ENCODE data around the gene GIT1. TPM values are rescaled to one million over a fixed set of nuclear protein-coding genes. Genes with fewer than 3 reads are reported as not detected.
A peak's percentile ranks its signal among the peaks of the same experiment; 100 is the strongest.

Gene GIT1
- total and polyA plus RNA-seq, 11 donors = 23.0 to 52.9 (median 31.4) TPM

- intact Hi-C loops (cut with DNase I) = loop anchor here in 3 of 10 donors (5.0 to 10.0 kb wide), 3 partner anchors 58 to 508 kb away; no protein-coding TSS in a partner anchor
- Histone ChIP-seq H3K4me1 (peaks cover 5 to 85% (median 66%) of the 10 kb centered on the region in 12 donors), H3K27ac (peak overlapping the region; percentile 11 to 97 (median 88)), H3K9me3 (no peaks in the 10 kb centered on the region), H3K27me3 (no peaks in the 10 kb centered on the region), H3K4me3 (peak overlapping the region in 9 of 12 donors; percentile 47 to 98 (median 91)), H3K36me3 (peaks cover 0 to 17% (median 13%) of the 10 kb centered on the region in 9 donors)
- DNase-seq = peak in 3 of 5 donors; percentile 25 to 53 (median 34)
- 49 to 60% (median 54%) methylated on average over 7 to 9 of the region's 9 CpGs for WGBS, 4 donors
- no peak for TF ChIP-seq CTCF (IDR thresholded peaks at IDR 0.05)
- no peak for TF ChIP-seq POLR2A (IDR thresholded peaks at IDR 0.05)
- no peak for ATAC-seq
These were observed 2.6 kb downstream of the GIT1 start for GRCh38 chr17:29586676-29587469.

- H3K4me1 ChIP-seq = peaks cover 0 to 80% (median 52%) of the 10 kb centered on the region in 12 donors
- intact Hi-C loops (cut with DNase I) = loop anchor here in 3 of 10 donors (5.0 to 10.0 kb wide), 3 partner anchors 60 to 510 kb away; no protein-coding TSS in a partner anchor
- ATAC-seq (peak; percentile 2 to 70 (median 8)), DNase-seq (peak in 4 of 5 donors; percentile 58 to 76 (median 70))
- H3K4me3 ChIP-seq = peak overlapping the region; percentile 12 to 95 (median 54)
- no peaks in the 10 kb centered on the region for H3K27me3 ChIP-seq
- peak overlapping the region; percentile 73 to 97 (median 88) for H3K27ac ChIP-seq
- no peaks in the 10 kb centered on the region for H3K9me3 ChIP-seq
- TF ChIP-seq POLR2A (IDR thresholded peaks at IDR 0.05) = peak in 1 of 2 donors; percentile 57
- TF ChIP-seq CTCF (IDR thresholded peaks at IDR 0.05) = peak in 5 of 12 donors; percentile 16 to 31 (median 21)
- 50 to 67% (median 64%) methylated on average over 5 to 8 of the region's 8 CpGs for WGBS, 4 donors
- peaks cover 0 to 30% (median 25%) of the 10 kb centered on the region in 9 donors for H3K36me3 ChIP-seq
These were observed 4.2 kb downstream of the GIT1 start for GRCh38 chr17:29585080-29585751.

- intact Hi-C loops (cut with DNase I) = loop anchor here in 5 of 10 donors (5.0 to 10.0 kb wide), 8 partner anchors 33 to 510 kb away; partner anchors contain the start of genes CORO6 (in 1 of the 5) and SSH2 (in 1 of the 5)
- peak; percentile 26 to 60 (median 38) for ATAC-seq
These were observed 4.9 kb downstream of the GIT1 start for GRCh38 chr17:29584452-29585079.

More at GRCh38 chr17:29584452-29585079, 4.9 kb downstream of the GIT1 start:
- H3K27ac ChIP-seq = peak overlapping the region; percentile 73 to 97 (median 88)
- DNase-seq = peak in 4 of 5 donors; percentile 45 to 71 (median 60)
- H3K9me3 ChIP-seq = no peaks in the 10 kb centered on the region
- TF ChIP-seq CTCF (IDR thresholded peaks at IDR 0.05) (no peak), POLR2A (IDR thresholded peaks at IDR 0.05) (no peak)
- WGBS, 4 donors = 40 to 67% (median 53%) methylated on average over 12 of the region's 12 CpGs
- no peaks in the 10 kb centered on the region for H3K27me3 ChIP-seq
- peak overlapping the region in 10 of 12 donors; percentile 27 to 95 (median 74) for H3K4me3 ChIP-seq
- H3K36me3 ChIP-seq = peaks cover 0 to 36% (median 31%) of the 10 kb centered on the region in 9 donors
- peaks cover 0 to 79% (median 48%) of the 10 kb centered on the region in 12 donors for H3K4me1 ChIP-seq

All from heart left ventricle (tissue), 16 donors.